ENCODE measurements around the gene ROR2.

Gene ROR2

GRCh38 chr9:91917436-91917835, 32.6 kb downstream of the ROR2 start:
- Mint-ChIP-seq H3K9me3 (no peaks in the 10 kb centered on the region), H3K27ac (peak overlapping the region; percentile 1 to 22 (median 9)), H3K4me3 (no peak overlapping the region), H3K36me3 (ENCODE audit: low read depth) (peaks cover 20% of the 10 kb centered on the region), H3K4me1 (peaks cover 38% of the 10 kb centered on the region), H3K27me3 (ENCODE audit: low read depth) (peaks cover 5% of the 10 kb centered on the region)
- TF ChIP-seq CTCF (IDR thresholded peaks at IDR 0.05; ENCODE audit: unreplicated experiment in 3 of 3) = no peak

- Mint-ChIP-seq H3K4me3 (no peak overlapping the region), H3K27ac (no peak overlapping the region), H3K4me1 (peaks cover 42% of the 10 kb centered on the region), H3K36me3 (ENCODE audit: low read depth) (peaks cover 20% of the 10 kb centered on the region), H3K27me3 (ENCODE audit: low read depth) (peaks cover 5% of the 10 kb centered on the region), H3K9me3 (no peaks in the 10 kb centered on the region)
- TF ChIP-seq CTCF (IDR thresholded peaks at IDR 0.05; ENCODE audit: unreplicated experiment in 3 of 3) = no peak
Measured at GRCh38 chr9:91915524-91916263, 34.3 kb downstream of the ROR2 start.

GRCh38 chr9:91914937-91915336, 35.1 kb downstream of the ROR2 start:
- H3K4me1 Mint-ChIP-seq = peaks cover 37% of the 10 kb centered on the region
- H3K36me3 Mint-ChIP-seq (ENCODE audit: low read depth) = peaks cover 17% of the 10 kb centered on the region
- H3K27me3 Mint-ChIP-seq (ENCODE audit: low read depth) = no peaks in the 10 kb centered on the region
- TF ChIP-seq CTCF (IDR thresholded peaks at IDR 0.05; ENCODE audit: unreplicated experiment in 3 of 3) = no peak
- no peak overlapping the region for H3K27ac Mint-ChIP-seq
- no peaks in the 10 kb centered on the region for H3K9me3 Mint-ChIP-seq
- H3K4me3 Mint-ChIP-seq = no peak overlapping the region

GRCh38 chr9:91914404-91914803, 35.6 kb downstream of the ROR2 start:
- Mint-ChIP-seq H3K27ac (peak overlapping the region in 1 of 3 experiments; percentile 73), H3K36me3 (ENCODE audit: low read depth) (peaks cover 17% of the 10 kb centered on the region), H3K4me3 (no peak overlapping the region), H3K9me3 (no peaks in the 10 kb centered on the region), H3K4me1 (peaks cover 37% of the 10 kb centered on the region), H3K27me3 (ENCODE audit: low read depth) (no peaks in the 10 kb centered on the region)
- no peak for TF ChIP-seq CTCF (IDR thresholded peaks at IDR 0.05; ENCODE audit: unreplicated experiment in 3 of 3)

GRCh38 chr9:91913986-91914385, 36.0 kb downstream of the ROR2 start:
- no peaks in the 10 kb centered on the region for H3K27me3 Mint-ChIP-seq (ENCODE audit: low read depth)
- no peak overlapping the region for H3K4me3 Mint-ChIP-seq
- peaks cover 36% of the 10 kb centered on the region for H3K4me1 Mint-ChIP-seq
- H3K27ac Mint-ChIP-seq = peak overlapping the region in 2 of 3 experiments; percentile 28 to 73
- TF ChIP-seq CTCF (IDR thresholded peaks at IDR 0.05; ENCODE audit: unreplicated experiment in 3 of 3) = no peak
- peaks cover 17% of the 10 kb centered on the region for H3K36me3 Mint-ChIP-seq (ENCODE audit: low read depth)
- no peaks in the 10 kb centered on the region for H3K9me3 Mint-ChIP-seq

GRCh38 chr9:91913096-91913495, 36.9 kb downstream of the ROR2 start:
- peaks cover 41% of the 10 kb centered on the region for H3K4me1 Mint-ChIP-seq
- no peak for TF ChIP-seq CTCF (IDR thresholded peaks at IDR 0.05; ENCODE audit: unreplicated experiment in 3 of 3)
- peaks cover 17% of the 10 kb centered on the region for H3K36me3 Mint-ChIP-seq (ENCODE audit: low read depth)
- H3K9me3 Mint-ChIP-seq = no peaks in the 10 kb centered on the region
- no peak overlapping the region for H3K4me3 Mint-ChIP-seq
- H3K27ac Mint-ChIP-seq = peak overlapping the region in 1 of 3 experiments; percentile 73
- no peaks in the 10 kb centered on the region for H3K27me3 Mint-ChIP-seq (ENCODE audit: low read depth)
